Activated T-helper 1 cell treated with anti-CD3 and anti-CD28 coated beads, Interleukin-2, amount 50 U/mL, for 16 hours (primary cell): ENCODE results near the gene CNTN1.

Source experiments
- DNase-seq, 2 donors: peaks; one replicate each; pipeline ENCODE4 v3.0.0-alpha.2; 2020; ENCODE audit warnings: low read depth in 1 of 2, low spot score in 1 of 2

Gene CNTN1

DNA sequence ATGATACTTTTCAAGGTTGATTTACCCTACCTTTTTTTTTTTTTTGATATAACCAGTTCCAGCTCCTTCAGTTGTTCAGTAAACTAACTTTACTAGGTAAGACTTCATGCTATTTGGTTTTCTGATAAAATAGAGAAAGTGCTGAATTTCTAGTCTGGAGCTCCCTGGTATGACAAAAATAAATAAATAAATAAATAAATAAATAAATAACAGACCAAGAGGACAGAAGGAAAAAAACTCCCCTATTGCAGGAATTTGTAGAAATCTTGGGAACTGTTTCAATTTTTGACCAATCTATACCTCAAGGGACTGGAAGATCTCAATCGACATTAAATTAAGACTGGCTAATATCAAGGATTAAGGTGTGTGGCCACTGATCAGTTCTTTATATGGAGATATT is 265.2 kb downstream of the CNTN1 start:
- DNase-seq, result no peak

DNA sequence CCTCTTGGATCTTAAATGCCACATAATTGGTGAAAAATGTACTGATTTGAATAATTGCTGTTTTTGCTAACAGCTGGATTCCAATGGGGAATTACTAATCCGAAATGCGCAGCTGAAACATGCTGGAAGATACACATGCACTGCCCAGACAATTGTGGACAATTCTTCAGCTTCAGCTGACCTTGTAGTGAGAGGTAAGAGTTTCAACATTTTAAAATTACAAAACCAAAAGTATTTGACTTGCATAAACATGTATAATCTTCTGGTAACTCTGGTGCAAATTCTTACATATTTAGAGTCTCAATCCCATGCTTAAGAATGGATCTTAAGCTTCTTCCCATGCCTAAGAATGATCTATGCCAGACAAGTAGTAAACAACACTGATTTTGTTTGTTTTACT is 266.8 kb downstream of the CNTN1 start:
- DNase-seq, result no peak

DNA sequence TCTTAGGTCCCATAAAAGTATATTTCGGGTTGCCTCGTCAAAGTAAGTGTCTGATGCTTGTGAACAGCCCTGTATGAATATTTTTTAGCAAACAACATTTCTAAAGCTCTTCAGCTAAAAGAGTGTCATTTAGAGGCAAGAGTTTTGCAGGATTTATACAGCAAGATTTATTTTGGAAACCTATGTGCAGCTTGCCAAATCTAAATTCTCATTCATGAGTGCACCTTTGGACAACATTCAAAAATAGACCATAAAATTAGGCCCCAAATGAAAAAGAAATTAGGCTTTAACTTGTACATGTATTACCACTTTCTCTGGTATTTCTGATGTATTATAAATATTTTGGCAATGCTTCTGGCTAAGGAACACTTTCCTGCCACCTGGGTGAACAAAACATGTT is 271.5 kb downstream of the CNTN1 start:
- no peak for DNase-seq

DNA sequence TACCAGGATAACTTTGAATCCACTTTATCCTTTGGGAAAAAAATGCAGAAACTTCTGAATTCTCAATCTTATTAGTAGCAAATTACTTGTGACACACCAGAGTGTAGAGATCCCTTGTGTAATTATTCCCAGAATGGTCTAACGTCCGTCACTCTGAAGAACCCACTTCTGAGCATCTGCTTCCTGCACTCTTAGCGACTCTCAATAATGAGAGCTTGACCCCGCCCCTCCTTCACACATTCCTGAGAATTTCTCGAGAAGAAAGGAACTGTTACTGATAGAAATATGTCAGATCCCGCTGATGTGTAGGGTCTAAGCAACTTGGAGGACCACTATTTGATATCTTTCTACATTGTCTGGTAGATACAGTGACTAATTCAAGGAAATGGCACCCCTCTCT is 277.6 kb downstream of the CNTN1 start:
- DNase-seq, result no peak

DNA sequence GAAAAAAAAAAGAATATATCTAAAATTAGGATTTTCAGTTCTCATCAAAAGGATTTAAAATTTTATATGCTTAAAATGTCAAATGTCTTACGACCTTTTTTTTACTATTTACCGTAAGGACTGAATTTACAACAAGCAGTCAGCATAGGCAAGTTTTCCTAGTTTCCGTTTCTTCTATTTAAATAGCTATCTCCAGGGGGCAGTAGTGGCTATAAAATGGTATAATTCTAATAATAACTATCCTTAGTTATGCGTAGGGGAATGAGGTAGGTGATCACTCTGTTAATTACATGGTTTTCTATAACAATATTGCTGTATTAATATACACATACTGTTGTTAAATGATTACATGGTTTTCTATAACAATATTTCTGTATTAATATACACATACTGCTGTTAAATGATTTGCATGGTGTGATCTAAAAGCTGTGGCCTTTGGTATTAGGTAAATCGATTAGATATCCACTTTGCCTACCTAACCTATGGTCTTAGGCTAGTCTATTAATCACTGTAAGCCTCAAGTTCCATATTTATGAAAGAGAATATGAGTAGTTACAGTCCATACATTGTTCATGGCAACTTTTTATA is 278.2 kb downstream of the CNTN1 start:
- no peak for DNase-seq

DNA sequence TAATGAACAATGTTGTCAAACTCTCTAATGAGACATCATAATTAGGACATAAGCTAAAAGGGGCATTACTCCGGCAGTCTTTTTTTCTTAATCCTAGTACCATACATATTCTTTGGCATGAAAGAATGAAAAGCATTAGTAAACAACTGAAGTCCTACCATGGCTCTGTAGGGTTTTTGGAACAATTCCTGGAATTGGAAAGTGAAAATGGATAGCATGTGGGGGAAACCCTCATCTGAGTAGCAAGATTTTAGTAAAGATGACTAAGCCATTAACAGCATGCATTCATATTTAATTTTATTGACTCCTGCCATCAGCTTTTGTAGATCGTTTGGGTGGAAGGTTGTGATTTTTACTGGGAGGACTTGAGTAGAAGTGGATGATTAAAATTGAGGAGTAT is 279.7 kb downstream of the CNTN1 start:
- no peak for DNase-seq

DNA sequence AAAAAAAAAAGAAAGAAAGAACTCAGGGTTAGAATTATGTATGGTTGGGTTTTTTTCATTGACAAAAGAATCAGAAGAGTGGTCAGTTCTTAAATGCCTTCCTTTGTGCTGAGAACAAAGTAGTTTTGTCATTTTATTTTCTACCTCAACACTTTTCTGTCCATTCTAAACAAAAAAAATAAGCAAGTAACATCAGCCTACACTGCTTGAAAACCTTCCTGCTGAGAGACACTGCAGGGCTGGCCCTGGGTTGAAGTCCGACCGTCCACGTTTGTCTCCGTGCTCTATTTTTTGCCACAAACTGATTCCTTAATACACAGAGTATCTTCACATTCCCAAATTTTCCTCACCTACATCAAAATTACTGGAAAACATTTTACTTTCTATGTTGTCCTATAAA is 284.3 kb downstream of the CNTN1 start:
- DNase-seq, result no peak

DNA sequence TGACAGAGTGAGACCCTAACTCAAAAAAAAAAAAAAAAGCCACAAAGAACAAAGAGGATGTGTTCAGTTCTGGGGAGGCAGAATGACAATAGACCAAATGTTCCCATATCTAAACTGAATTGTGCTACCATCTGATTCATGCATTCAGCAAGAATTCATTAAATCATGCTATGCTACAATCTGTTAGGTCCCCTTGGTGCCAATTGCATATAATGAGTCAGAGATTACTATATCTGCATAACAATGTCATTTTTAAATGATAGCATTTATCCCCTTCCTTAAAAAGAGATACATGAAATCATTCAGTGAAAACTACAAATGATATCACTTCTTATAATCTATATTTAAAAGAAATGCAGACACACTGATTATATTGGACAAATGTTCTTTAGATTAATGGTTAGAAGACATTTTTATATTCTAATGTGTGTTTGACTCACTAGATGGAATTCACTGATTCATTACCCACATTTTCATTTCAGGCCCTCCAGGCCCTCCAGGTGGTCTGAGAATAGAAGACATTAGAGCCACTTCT is 288.3 kb downstream of the CNTN1 start:
- no peak for DNase-seq

DNA sequence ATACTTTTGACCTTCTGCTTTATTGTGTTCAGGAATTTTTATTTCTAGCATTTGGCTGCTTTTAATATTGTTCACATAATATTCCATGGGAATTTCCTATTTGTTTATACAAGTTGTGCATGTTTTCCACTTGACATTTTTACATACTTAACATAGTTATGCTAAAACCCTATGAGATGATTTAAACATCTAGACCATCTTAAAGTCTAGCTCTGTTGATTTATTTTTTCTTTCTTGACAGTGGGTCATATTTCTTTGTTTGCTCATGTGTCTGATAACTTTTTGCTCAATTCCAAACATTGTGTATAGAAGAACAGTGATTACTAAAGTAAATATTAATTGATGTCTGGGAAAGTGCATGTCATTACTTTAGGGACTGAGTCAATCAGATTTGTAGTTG is 293.8 kb downstream of the CNTN1 start:
- no peak for DNase-seq

DNA sequence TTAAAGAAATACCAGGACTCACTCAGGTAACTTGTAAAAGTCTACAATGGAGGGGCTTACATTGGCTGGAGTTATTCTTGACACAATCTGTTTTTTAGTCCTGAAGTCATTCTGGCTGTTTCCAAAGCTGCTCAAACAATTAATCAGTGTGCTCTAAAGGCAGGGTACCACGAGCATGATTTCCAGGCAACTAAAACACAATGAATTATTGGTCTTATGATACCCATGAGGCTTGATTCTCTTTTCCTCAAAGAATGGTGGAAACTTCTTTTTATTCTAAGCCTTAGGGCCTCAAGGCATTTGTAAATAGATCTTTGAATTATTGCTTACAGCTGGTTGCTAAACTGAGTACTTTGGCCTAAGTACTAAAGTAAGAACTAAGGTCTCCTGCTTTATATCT is 296.1 kb downstream of the CNTN1 start:
- DNase-seq, result no peak

DNA sequence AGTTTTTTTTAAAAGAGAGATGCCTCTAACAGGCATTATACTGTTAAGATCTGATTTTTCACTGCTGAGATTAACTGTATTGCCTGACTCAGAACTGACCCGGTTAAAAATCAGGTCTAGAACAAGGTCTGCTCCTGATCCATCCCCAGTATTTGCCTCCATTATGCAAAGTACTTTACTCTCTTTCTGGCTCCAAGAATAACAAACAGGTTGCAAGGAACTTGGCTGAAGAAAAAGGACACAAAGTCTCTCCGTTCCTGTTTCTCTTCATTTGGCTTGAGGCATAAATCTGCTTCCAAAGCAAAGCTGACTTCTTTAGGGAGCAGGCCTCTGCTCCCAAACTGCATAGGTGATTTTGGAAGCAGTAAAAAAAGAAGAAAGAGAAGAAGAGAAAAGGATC is 296.6 kb downstream of the CNTN1 start:
- DNase-seq, result no peak

DNA sequence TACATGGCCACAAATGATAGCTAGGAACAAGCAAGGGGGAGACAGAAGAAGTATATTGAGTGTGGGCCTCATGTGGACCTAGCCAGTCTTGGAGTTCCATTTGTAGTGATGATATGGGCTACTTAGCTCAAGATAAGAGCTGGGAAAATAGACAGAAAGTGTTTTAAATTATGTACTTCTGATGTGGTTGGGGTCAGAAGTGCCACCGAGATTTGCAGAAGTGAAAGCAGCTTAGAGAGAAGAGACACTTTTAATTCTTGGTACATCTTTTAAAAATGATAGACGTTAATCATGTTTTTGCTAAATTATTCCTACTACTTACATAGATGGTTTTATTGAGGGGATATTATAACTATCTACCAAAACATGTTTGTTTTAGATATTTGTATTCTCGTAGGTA is 297.5 kb downstream of the CNTN1 start:
- no peak for DNase-seq

DNA sequence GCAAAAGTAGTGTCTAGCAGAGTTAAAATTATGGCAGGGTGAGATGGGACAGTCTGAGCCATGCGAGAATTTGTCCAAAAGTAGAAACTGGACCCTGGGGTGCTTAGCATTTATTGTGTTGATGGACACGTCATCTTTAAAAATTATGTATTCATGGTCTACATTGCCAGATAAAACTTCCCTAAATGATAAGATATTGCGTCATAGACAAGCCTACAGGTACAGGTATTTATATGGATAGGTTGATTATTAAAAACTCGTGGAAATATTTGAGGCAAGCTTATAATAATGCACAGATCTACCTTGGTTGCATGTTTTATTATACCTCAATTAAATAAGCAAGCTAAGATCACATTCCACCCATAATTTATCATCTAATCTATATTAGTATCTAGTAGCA is 299.9 kb downstream of the CNTN1 start:
- no peak for DNase-seq

DNA sequence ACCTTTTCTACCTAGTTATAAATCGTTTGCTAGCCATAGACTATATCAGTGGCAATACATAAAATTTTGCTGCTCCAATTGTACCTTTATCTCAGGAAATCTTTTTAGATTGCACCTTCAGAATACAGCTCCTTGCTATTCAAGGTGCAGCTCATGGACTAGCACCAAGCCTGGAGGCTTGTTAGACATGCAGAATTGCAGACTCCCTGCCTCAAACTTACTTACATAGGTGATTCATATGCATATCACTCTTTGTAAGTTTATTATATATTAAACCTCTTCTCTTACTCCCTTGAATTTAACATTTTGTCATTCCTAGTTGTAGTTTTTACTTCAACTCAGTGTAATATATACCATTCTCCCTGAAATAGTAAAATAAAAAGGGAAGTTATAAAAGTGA is 300.4 kb downstream of the CNTN1 start:
- no peak for DNase-seq

DNA sequence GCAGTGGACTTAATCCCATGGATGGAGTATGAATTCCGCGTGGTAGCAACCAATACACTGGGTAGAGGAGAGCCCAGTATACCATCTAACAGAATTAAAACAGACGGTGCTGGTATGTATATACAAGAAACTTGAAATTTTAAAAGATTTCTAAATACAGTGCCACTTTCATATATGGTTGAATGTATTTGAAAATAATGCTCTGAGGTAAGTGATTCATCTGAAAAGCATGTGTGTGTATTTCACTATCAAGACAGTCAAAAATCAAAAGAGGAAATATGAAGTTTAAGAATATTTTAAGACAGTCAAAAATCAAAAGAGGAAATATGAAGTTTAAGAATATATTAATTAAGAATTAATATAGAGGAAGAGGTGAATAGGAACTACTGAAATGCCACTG is 300.9 kb downstream of the CNTN1 start:
- no peak for DNase-seq

DNA sequence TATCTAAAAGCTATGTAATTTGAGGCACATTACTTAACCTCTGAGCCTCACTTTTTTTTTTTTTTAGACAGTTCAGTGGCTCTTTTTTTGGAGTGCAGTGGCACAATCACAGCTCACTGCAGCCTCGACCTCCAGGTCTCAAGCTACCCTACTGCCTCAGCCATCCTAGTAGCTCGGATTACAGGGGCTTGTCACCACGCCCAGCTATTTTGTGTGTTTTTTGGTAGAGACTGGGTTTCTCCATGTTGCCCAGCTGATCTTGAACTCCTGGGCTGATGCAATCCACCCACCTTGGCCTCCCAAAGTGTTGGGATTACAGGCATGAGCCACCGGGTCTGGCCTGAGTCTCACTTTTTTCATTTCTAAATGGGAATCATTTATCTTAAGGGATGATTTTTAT is 303.9 kb downstream of the CNTN1 start:
- no peak for DNase-seq

DNA sequence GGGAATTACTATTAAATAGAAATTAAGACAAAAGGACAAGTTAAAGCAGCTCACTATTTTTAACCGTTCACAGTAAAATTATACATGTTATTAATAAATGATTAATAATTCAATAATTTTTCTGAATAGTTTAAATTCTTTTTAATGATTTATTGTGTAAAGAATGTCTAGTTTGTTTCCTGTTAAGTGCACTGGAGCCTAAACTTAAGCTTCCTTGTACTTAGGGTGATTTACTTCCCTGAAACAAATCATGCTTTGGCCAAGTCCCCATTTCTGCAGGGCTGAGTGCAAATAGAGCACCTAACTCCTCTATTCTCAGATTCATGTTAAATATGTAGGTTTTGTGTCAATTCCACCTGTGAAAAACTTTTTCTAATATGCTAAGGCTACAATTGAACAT is 307.0 kb downstream of the CNTN1 start:
- DNase-seq, result no peak

DNA sequence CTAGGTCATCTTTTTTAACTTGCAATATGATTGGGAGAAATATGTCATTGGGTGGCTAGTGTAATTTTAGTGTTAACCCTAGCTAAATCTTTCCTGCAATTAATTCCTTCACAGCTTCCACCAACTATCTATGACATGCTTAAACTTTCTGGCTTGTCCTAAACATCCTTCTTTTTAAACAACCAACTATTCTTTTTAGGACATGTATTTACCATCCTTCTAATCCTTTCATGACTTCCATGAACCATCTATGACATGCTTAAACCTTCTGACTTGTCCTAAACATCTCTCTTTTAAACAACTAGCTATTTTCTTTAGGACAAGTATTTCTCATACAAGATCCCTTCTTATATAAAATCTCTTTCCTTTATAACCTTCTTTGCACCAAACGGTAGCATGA is 316.2 kb downstream of the CNTN1 start:
- no peak for DNase-seq

DNA sequence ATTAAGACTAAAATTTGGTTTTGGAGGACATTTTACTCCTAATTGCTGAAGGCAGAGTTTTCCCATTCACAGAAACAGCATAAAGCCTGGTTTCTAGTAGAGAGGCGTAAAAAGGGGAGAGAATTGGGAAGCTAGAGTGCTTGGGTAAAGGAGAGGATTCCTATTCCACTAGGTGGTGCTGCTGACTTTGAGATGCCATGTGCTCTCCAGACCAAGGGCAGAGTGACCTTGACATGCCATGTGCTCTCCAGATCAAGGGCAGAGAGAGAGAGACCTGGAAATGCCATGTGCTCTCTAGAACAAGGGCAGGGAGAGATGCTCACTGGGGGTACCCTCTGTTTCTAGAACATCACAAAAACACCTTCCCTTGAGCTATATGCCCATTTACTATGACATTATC is 319.7 kb downstream of the CNTN1 start:
- DNase-seq, result no peak

DNA sequence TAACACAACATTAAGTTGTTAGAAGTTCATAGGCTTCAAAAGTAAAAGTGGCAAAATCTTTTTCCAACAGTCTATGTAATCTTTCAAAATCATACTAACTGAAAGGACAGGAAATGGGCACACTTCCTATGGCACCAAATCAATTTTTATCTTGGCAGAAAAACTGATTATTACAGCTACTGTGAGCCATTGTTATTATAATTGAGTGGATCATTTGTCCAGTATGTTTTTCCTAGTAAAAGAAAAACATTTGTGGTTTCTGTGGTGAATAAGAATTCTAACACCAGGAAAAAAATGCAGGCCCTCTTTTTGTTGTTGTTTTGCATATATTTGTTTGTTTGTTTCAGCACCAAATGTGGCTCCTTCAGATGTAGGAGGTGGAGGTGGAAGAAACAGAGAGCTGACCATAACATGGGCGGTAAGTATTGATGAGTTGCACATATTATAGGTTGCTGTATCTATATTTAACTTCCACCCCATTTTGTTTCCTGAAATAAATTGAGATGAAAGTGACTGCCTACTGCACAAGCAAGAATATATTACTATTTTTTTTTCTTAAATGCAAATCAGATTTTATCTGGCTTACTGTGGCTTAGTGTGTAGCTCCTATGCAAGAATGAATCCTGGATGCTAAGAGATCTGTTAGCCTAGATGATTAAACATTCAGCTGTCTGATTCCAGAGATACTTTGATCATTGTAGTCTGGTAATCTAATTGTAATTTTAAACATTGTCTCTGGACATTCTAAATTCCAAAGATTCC is 321.8 kb downstream of the CNTN1 start:
- DNase-seq, result no peak

DNA sequence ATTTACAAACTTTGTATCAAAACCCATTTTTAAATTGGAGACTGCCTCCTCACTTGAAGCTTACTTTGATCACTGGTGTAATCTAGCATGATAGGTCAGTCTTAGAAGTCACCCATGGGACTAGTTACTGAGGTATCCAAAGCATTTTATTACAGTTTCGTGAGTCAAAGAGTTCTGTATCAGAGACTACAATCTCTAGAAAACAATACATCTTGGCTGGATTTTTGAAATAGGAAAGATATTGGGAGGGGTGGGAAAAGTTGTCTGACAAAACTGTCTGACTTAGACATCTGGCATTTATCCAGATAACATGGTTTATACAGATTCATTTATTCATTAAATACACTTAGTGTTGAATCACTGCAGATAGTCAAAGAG is 322.4 kb downstream of the CNTN1 start:
- no peak for DNase-seq

DNA sequence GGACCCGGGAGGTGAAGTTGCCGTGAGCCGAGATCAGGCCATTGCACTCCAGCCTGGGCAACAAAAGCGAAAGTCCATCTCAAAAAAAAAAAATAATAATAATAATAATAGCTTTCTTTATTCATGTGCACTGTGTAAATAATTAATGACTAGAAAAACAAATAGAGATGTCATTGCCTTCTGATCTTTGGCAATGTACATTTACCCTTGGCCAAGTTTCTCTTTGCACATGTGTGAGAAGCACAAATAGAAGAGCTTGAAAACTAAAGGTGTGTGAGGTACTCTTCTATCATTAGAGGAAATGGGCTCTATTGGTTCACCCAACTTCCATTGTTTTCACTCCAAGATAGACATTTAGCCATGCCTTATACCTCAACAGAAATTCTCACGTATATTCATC is 325.8 kb downstream of the CNTN1 start:
- DNase-seq, result no peak

DNA sequence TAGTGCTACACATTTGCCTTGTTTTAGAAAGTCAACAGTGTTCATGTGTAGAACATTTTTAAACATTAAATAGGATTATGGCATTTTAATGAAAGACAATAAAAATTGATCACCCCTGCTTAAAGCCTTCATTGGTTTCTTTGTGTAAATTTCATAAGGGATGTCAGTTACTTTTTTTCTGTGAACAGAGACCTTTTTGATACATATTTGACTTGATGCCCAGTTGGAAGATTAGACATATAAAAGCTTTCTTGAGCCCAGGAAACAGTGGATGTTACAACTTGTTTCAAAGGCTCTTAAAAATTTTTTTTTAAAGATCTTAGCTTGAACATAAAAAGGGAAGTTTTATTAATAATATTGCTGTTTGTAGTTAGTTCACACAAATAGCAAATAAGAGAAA is 327.2 kb downstream of the CNTN1 start:
- DNase-seq, result no peak
